HK-2 (cell line): Measurements from ENCODE around the gene PTOV1.
A peak's percentile ranks its signal among the peaks of the same experiment; 100 is the strongest.

ENCODE experiments used
- DNase-seq: peaks from one replicate; pipeline ENCODE4 v3.0.0-alpha.2; 2018; ENCODE audit not compliant: unreplicated experiment

Gene PTOV1

GRCh38 chr19:49889038-49889686, 38.2 kb downstream of the PTOV1 start:
- DNase-seq, result no peak

- DNase-seq, result no peak
Observed at GRCh38 chr19:49889687-49890348, 38.9 kb downstream of the PTOV1 start.

DNA sequence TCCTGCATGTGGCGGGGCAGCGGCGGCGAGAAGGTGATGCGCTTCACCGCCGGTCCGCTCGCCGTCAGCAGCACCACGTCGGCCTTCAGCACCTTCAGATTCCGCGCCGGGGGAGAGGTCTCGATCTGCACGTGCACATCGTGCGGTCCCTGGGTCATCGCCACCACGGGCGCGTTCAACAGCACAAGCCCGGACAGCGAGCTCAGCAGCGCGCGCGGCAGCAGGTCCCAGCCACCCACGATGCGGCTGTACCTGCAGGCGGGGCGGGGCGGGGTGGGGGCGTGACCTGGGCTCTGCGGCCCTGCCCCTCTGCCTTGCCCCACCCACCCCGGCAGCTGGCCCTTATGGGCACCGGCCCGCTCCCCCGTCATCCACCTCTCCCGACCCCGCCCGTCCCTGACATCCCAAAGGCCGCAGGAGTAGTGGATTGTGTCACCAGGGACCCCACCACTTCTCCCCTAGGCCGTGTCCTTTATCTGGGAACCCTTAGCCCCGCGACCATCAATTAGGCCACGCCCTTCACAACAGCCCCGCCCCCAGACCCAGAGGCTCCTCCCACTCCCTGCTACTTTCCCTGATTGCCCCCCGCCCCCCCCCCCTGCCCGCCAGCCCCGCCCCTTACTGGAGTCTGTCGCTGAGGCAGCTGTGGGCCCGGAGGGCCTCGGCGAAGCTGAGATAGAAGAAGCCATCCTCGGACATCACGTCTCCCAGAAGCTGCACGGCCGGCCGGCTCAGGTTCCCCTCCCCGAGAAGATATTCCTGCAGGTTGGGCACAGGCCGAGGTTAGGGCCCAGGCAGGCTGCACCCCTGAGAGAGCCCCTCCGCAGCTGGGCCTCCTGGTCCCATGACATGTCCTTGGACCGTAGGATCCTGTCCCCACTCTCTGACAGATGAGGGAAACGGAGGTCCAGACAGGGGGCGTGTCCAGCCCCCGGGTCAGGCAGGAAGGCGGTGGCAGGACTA, 39.7 kb downstream of the PTOV1 start:
- no peak for DNase-seq

DNA sequence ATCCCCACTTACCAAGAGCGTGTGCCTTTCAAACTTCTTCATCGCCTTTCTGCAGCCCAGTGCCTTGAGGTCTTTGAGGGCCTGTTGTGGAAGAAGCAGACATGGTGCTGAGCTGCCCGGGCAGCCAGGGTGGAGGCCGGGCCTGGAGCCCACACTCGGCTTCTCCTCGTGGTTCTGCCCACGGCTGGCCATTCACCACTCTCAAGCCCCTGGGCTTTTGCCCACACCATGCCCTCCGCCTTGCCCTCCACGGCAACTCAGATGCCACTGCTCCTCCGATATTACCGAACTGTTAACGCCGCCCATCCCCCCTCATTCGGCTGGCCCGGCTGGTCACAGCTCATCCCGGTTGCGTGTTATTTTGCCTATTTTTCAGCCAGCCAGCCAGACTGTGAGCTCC, 40.4 kb downstream of the PTOV1 start:
- no peak for DNase-seq

DNA sequence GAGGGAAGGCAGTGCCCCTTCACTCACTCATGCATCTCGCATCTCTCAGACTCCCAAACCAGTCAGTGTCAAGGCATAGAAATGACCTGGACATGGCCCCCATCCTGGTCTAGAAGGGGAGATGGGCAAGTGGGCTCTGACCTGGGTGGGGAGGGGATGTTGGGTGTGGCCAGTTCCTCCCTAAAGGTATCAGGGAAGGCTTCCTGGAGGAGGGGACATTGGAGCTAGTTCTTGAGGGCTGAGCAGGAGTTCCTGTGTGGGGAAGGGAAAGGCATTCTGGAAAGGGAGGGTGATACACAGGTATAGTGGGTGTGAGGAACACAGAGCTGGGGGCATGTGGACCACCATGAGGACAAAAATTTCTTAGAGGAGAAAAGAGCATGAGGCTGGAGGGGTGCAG, 41.8 kb downstream of the PTOV1 start:
- DNase-seq, result no peak

GRCh38 chr19:49894011-49894664, 43.2 kb downstream of the PTOV1 start:
- DNase-seq, result no peak

DNA sequence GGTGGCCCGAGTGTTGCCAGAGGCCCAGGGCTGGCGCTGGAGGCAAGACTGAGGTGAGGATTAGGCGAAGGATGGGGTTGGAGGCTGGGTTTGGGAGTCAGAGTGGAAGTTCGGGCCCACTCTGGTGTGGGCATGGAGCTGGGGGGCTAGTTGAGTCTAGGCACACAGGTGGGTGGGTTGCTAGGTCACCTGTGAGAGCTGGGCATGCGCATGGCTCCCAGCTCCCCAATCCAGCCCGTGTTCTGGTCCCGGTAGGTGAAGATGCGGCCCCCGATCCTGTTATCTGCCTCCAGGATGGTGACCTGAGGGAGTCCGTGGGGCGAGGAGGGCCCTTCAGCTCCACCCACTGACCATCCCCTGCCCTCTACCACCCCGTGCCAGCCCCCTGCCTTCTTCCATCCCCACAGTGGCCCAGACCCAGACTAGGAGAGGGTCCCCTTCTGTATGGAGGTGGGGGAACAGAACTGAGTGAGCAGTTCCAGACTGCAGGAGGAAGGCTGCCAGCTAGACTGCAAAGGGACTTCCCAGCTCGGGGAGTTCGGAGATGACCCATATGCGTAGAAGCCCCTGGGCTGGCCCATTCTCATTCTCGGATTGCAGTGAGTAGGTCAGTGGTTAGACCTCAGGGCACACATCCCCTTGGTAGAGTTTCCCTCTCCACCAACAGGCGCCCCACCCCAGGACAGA, 44.1 kb downstream of the PTOV1 start:
- DNase-seq, result no peak

GRCh38 chr19:49895566-49896297, 44.8 kb downstream of the PTOV1 start:
- DNase-seq, result no peak

GRCh38 chr19:49896863-49897621, 46.1 kb downstream of the PTOV1 start, which contains the start of gene IL4I1:
TSS of gene IL4I1 (minus strand) at chr19:49896887. CDS start at chr19:49896160, 727 bp downstream.
- peak; percentile 76 for DNase-seq

GRCh38 chr19:49904136-49904535, 53.2 kb downstream of the PTOV1 start:
- DNase-seq, result no peak

- DNase-seq, result no peak
Observed at GRCh38 chr19:49906879-49907564, 56.1 kb downstream of the PTOV1 start.

- no peak for DNase-seq
Observed at GRCh38 chr19:49907745-49908446, 56.9 kb downstream of the PTOV1 start.

DNA sequence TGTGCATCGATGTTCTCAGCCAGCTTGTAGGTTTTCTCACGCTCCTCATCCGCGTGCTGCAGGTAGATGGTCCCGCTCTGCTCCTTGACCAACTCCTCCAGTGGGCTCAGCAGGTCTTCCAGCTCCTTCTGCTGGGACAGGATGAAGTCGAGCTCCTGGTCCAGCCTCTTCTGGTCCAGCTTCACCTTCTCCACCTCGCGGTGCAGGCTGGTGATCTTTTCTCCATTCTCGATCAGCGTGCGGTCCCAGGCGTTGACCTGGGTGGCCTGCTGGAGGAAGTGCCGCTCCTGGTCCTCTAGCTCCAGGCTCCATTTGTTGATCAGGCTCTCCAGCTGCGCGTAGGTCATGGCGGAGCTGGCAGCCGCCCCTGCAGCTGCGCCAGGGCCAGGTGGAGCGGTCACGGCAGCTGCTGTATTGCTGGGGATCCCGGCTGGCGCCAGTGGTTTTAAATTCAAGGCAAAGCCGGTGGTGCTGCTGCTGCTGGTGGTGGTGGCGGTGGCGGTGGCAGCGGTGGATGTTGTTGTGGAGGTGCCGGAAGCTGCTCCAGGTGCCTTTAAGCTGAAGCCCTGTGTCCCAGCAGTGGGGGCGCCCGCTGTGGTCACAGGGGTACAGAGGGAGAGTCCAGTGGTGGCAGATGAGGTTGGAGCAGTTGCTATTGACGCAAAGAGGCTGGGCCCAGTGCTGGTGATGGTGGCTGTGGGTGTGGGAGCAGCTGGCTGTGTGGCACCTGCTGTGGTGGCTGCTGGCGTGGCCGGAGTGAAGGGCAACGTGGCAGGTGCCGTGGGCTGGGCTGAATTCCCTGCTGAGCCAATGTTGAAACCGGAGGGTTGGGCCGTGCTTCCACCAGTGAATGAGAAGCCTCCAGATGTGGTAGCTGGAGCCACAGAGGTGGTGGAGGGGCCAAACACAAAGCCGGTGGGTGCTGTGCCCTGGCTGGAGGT, 57.8 kb downstream of the PTOV1 start:
- no peak for DNase-seq

- DNase-seq, result no peak
Observed at GRCh38 chr19:49910179-49910578, 59.2 kb downstream of the PTOV1 start.
